GM18858 (cell line): ENCODE results near the gene TXNL4B.
A peak's percentile ranks its signal among the peaks of the same experiment; 100 is the strongest.

Source experiments
- ATAC-seq: cut with Tn5 transposase; IDR thresholded peaks from one replicate; pipeline ENCODE4 v1.9.1; 2021; ENCODE audit not compliant: unreplicated experiment

TXNL4B gene

GRCh38 chr16:72093448-72094265 lies at the start of gene TXNL4B, which contains the start of gene DHX38:
Gene TXNL4B, minus strand, starts transcription at chr16:72093620. Its CDS starts 2,871 bp downstream, at chr16:72090749.
Gene DHX38, plus strand, starts transcription at chr16:72093847. Its CDS starts 2,311 bp downstream, at chr16:72096158.
- peak; percentile 98 for ATAC-seq

GRCh38 chr16:72142476-72142875 lies 49.1 kb upstream of the TXNL4B start:
- ATAC-seq, result no peak

GRCh38 chr16:72139908-72140307 lies 46.5 kb upstream of the TXNL4B start:
- ATAC-seq, result no peak

- ATAC-seq, result no peak
These were observed 44.7 kb upstream of the TXNL4B start for GRCh38 chr16:72138064-72138572.

- ATAC-seq, result no peak
These were observed 44.1 kb upstream of the TXNL4B start for GRCh38 chr16:72137380-72138063.

- ATAC-seq, result no peak
These were observed 41.1 kb upstream of the TXNL4B start for GRCh38 chr16:72134507-72134906.

GRCh38 chr16:72132726-72133125 lies 39.3 kb upstream of the TXNL4B start:
- no peak for ATAC-seq

GRCh38 chr16:72131036-72131435 lies 37.6 kb upstream of the TXNL4B start:
- ATAC-seq, result no peak

- ATAC-seq, result no peak
These were observed 36.7 kb upstream of the TXNL4B start for GRCh38 chr16:72129976-72130656.

GRCh38 chr16:72128701-72129100 lies 35.3 kb upstream of the TXNL4B start:
- ATAC-seq, result no peak

GRCh38 chr16:72126429-72126765 lies 33.0 kb upstream of the TXNL4B start:
- no peak for ATAC-seq

GRCh38 chr16:72125635-72126428 lies 32.4 kb upstream of the TXNL4B start:
- ATAC-seq, result no peak

- no peak for ATAC-seq
These were observed 31.6 kb upstream of the TXNL4B start for GRCh38 chr16:72124761-72125634.

GRCh38 chr16:72124148-72124547 lies 30.7 kb upstream of the TXNL4B start:
- ATAC-seq, result no peak

GRCh38 chr16:72123426-72123825 lies 30.0 kb upstream of the TXNL4B start:
- ATAC-seq, result no peak

- ATAC-seq, result no peak
These were observed 29.5 kb upstream of the TXNL4B start for GRCh38 chr16:72122916-72123315.

GRCh38 chr16:72122308-72122707 lies 28.9 kb upstream of the TXNL4B start:
- ATAC-seq, result no peak

GRCh38 chr16:72120026-72120425 lies 26.6 kb upstream of the TXNL4B start:
- ATAC-seq, result no peak

GRCh38 chr16:72113616-72113945 lies 20.2 kb upstream of the TXNL4B start:
- ATAC-seq, result no peak
